Cardiac fibroblast (primary cell): ENCODE measurements around the gene CCL8.
A peak's percentile ranks its signal among the peaks of the same experiment; 100 is the strongest.
"Not testable (repeated sequence)": the region's sequence is repeated elsewhere in the genome, so short reads cannot be mapped to it uniquely, and the experiment has no call there.

ENCODE experiments used
- DNase-seq, 2 donors: peaks; one replicate each; pipeline versions ENCODE4 v3.0.0 to v3.0.0-alpha.2; 2010; ENCODE audit warnings: low read depth in 2 of 2
- H3K4me3 ChIP-seq, 2 donors: replicated peaks in 1 of 2; 1 replicate in 1 of 2; 2 replicates in 1 of 2; pipeline ENCODE4 v1.5.1; 2011; ENCODE audit warnings: low read depth in 2 of 2, low read length in 2 of 2, mild to moderate bottlenecking in 2 of 2, moderate library complexity in 1 of 2
- CTCF ChIP-seq: IDR thresholded peaks from one replicate; pipeline ENCODE4 v1.5.1; 2011; ENCODE audit warnings: low read depth, mild to moderate bottlenecking, low read length, inconsistent platforms

CCL8 gene

GRCh38 chr17:34311291-34311690 is 7.9 kb upstream of the CCL8 start:
- H3K4me3 ChIP-seq, result no peak overlapping the region
- no peak for TF ChIP-seq CTCF
- DNase-seq, result no peak

GRCh38 chr17:34312080-34312479 is 7.2 kb upstream of the CCL8 start:
- H3K4me3 ChIP-seq, result no peak overlapping the region
- no peak for TF ChIP-seq CTCF
- peak; percentile 90 to 94 for DNase-seq

GRCh38 chr17:34313164-34313563 is 6.1 kb upstream of the CCL8 start:
- H3K4me3 ChIP-seq, result no peak overlapping the region
- TF ChIP-seq CTCF, result no peak
- peak; percentile 72 to 78 for DNase-seq

GRCh38 chr17:34314279-34314678 is 5.0 kb upstream of the CCL8 start:
- H3K4me3 ChIP-seq, result no peak overlapping the region
- DNase-seq, result peak; percentile 89 to 95
- no peak for TF ChIP-seq CTCF

GRCh38 chr17:34318474-34318873 is 761 bp upstream of the CCL8 start:
- H3K4me3 ChIP-seq, result no peak overlapping the region
- peak; percentile 6 for TF ChIP-seq CTCF
- DNase-seq, result peak in 1 of 2 donors; percentile 15

- peak in 1 of 2 donors; percentile 6 for DNase-seq
- no peak for TF ChIP-seq CTCF
- H3K4me3 ChIP-seq, result no peak overlapping the region
Observed at GRCh38 chr17:34321964-34322363, 2.7 kb downstream of the CCL8 start.

GRCh38 chr17:34327580-34327979 is 8.3 kb downstream of the CCL8 start:
- peak; percentile 74 to 75 for DNase-seq
- H3K4me3 ChIP-seq, result not testable (repeated sequence)
